RWPE2 (cell line): ENCODE results near the gene CAPN1.
"Not testable (repeated sequence)": the region's sequence is repeated elsewhere in the genome, so short reads cannot be mapped to it uniquely, and the experiment has no call there.

Experiments
- ATAC-seq: fragments of 200-7000 bp; cut with Tn5 transposase; 3 replicates; pipeline ENCODE4 v1.9.1; 2021; ENCODE audit warnings: low read depth
- DNase-seq: peaks from one replicate; pipeline ENCODE4 v3.0.0-alpha.2; 2020; ENCODE audit warnings: low spot score
- H3K27ac ChIP-seq: fragments of 450-650 bp; 2 replicates; pipeline ENCODE4 v1.5.1; 2017; ENCODE audit warnings: mild to moderate bottlenecking; ENCODE audit not compliant: poor library complexity, severe bottlenecking
- H3K27me3 ChIP-seq: fragments of 250-450 bp; sonication (Bioruptor Pico); 2 replicates; pipeline ENCODE4 v1.5.1; 2021; ENCODE audit warnings: mild to moderate bottlenecking, moderate library complexity; ENCODE audit not compliant: insufficient read depth, poor library complexity, severe bottlenecking
- H3K36me3 ChIP-seq: fragments of 250-450 bp; sonication (Bioruptor Pico); 2 replicates; pipeline ENCODE4 v1.5.1; 2020; ENCODE audit warnings: low read depth, mild to moderate bottlenecking, moderate library complexity
- H3K4me1 ChIP-seq: fragments of 250-450 bp; sonication (Bioruptor Pico); 2 replicates; pipeline ENCODE4 v1.5.1; 2021; ENCODE audit warnings: mild to moderate bottlenecking, moderate library complexity; ENCODE audit not compliant: insufficient read depth, poor library complexity, severe bottlenecking
- H3K4me3 ChIP-seq: fragments of 250-450 bp; sonication (Bioruptor Pico); 2 replicates; pipeline ENCODE4 v1.5.1; 2021; ENCODE audit warnings: mild to moderate bottlenecking, moderate library complexity; ENCODE audit not compliant: severe bottlenecking
- H3K9me3 ChIP-seq: fragments of 250-450 bp; sonication (Bioruptor Pico); 2 replicates; pipeline ENCODE4 v1.5.1; 2021; ENCODE audit warnings: mild to moderate bottlenecking, moderate library complexity; ENCODE audit not compliant: severe bottlenecking
- CTCF ChIP-seq: fragments of 450-650 bp; IDR thresholded peaks from one replicate; pipeline ENCODE4 v1.5.1; 2017; ENCODE audit warnings: mild to moderate bottlenecking, moderate library complexity; ENCODE audit not compliant: poor library complexity, severe bottlenecking

The CAPN1 gene

GRCh38 chr11:65167656-65168055 is 14.1 kb upstream of the CAPN1 start:
- no peak overlapping the region for H3K4me3 ChIP-seq
- H3K27me3 ChIP-seq, result no peaks in the 10 kb centered on the region
- H3K36me3 ChIP-seq, result no peaks in the 10 kb centered on the region
- DNase-seq, result no peak
- no peak for TF ChIP-seq CTCF
- no peaks in the 10 kb centered on the region for H3K4me1 ChIP-seq
- ATAC-seq, result no peak
- H3K27ac ChIP-seq, result no peak overlapping the region
- H3K9me3 ChIP-seq, result no peaks in the 10 kb centered on the region

GRCh38 chr11:65169164-65169641 is 12.5 kb upstream of the CAPN1 start:
- Histone ChIP-seq H3K4me3 (no peak overlapping the region), H3K27ac (no peak overlapping the region), H3K27me3 (no peaks in the 10 kb centered on the region), H3K9me3 (no peaks in the 10 kb centered on the region), H3K4me1 (no peaks in the 10 kb centered on the region), H3K36me3 (no peaks in the 10 kb centered on the region)
- TF ChIP-seq CTCF, result no peak
- ATAC-seq (no peak), DNase-seq (no peak)

GRCh38 chr11:65170058-65170534 is 11.6 kb upstream of the CAPN1 start, which contains the start of gene SPDYC:
Gene SPDYC (plus strand): TSS chr11:65170233. CDS start chr11:65171358, 1,125 bp downstream.
- Histone ChIP-seq H3K4me1 (no peaks in the 10 kb centered on the region), H3K36me3 (no peaks in the 10 kb centered on the region), H3K9me3 (no peaks in the 10 kb centered on the region), H3K4me3 (no peak within 1 kb of the TSS), H3K27ac (no peak within 1 kb of the TSS), H3K27me3 (no peaks in the 10 kb centered on the region)
- ATAC-seq (no peak), DNase-seq (no peak)
- no peak for TF ChIP-seq CTCF

- no peaks in the 10 kb centered on the region for H3K36me3 ChIP-seq
- H3K9me3 ChIP-seq, result no peaks in the 10 kb centered on the region
- no peak for ATAC-seq
- H3K4me1 ChIP-seq, result no peaks in the 10 kb centered on the region
- no peak overlapping the region for H3K27ac ChIP-seq
- DNase-seq, result no peak
- H3K4me3 ChIP-seq, result no peak overlapping the region
- no peak for TF ChIP-seq CTCF
- no peaks in the 10 kb centered on the region for H3K27me3 ChIP-seq
Observed at GRCh38 chr11:65172600-65172999, 9.1 kb upstream of the CAPN1 start.

- not testable (repeated sequence) for DNase-seq, ATAC-seq, H3K4me1 ChIP-seq, H3K27me3 ChIP-seq, H3K27ac ChIP-seq, H3K36me3 ChIP-seq, H3K9me3 ChIP-seq, H3K4me3 ChIP-seq
Observed at GRCh38 chr11:65174571-65175010, 7.1 kb upstream of the CAPN1 start.
